Kidney (tissue), 14 donors: ENCODE results near the gene JOSD2. TPM values are rescaled to one million over a fixed set of nuclear protein-coding genes. Genes with fewer than 3 reads are reported as not detected.

ENCODE experiments used
- DNase-seq, 5 donors: peaks; one replicate each; pipeline ENCODE4 v3.0.0-alpha.2; 2013 to 2020
- FAIRE-seq: peaks from 2 replicates; lab custom pipeline; 2012; peaks lifted over from hg19 to GRCh38; lab: Jason Lieb, UNC
- H3K27ac ChIP-seq, 2 donors: one replicate each; pipeline ENCODE4 v1.7.0; 2013; ENCODE audit warnings: low read depth in 2 of 2, low read length in 2 of 2, inconsistent platforms in 1 of 2
- H3K27me3 ChIP-seq: one replicate; pipeline ENCODE4 v1.7.1; 2013; ENCODE audit warnings: low read length, inconsistent platforms; ENCODE audit not compliant: control insufficient read depth, insufficient read depth
- H3K36me3 ChIP-seq, 3 donors: one replicate each; pipeline versions ENCODE4 v1.7.0 to v1.7.1; 2013; ENCODE audit warnings: low read length in 3 of 3, control low read depth in 1 of 3, inconsistent platforms in 1 of 3; ENCODE audit not compliant: insufficient read depth in 3 of 3, control insufficient read depth in 2 of 3
- H3K4me1 ChIP-seq, 3 donors: one replicate each; pipeline versions ENCODE4 v1.7.0 to v1.7.1; 2013; ENCODE audit warnings: low read length in 3 of 3, inconsistent platforms in 1 of 3, low read depth in 1 of 3; ENCODE audit not compliant: control insufficient read depth in 2 of 3, insufficient read depth in 2 of 3
- H3K4me3 ChIP-seq, 3 donors: one replicate each; pipeline versions ENCODE4 v1.7.0 to v1.8.1; 2013; ENCODE audit warnings: low read length in 3 of 3, control low read depth in 1 of 3, inconsistent platforms in 1 of 3
- H3K9ac ChIP-seq, 3 donors: one replicate each; pipeline versions ENCODE4 v1.7.0 to v1.7.1; 2013; ENCODE audit warnings: low read length in 3 of 3, control low read depth in 1 of 3, inconsistent platforms in 1 of 3
- H3K9me3 ChIP-seq, 3 donors: one replicate each; pipeline versions ENCODE4 v1.7.0 to v1.7.1; 2013; ENCODE audit warnings: low read length in 3 of 3, control low read depth in 1 of 3, inconsistent platforms in 1 of 3; ENCODE audit not compliant: control insufficient read depth in 2 of 3, insufficient read depth in 1 of 3
- intact Hi-C: fragments of 100-400 bp; cut with DNase I; formaldehyde crosslinking; loops from one replicate; pipeline ENCODE4 v1.11.1; 2022
- polyA plus RNA-seq: library from polyadenylated mRNA; stranded (reverse); fragments of 350-450 nt; fragmentation: Illumina TruSeq; extraction: RNeasy Lipid Tissue Mini Kit (QIAGEN cat#74804); gene quantifications from one replicate; pipeline ENCODE4 v1.2.3, GENCODE V29; 2014; ENCODE audit warnings: low read depth, low replicate concordance; ENCODE audit not compliant: insufficient read depth
- total RNA-seq: library from RNA; stranded (reverse); fragmentation: NEBNext Ultra II Directional; extraction: Animal tissue kit (Norgen Biotek cat#: 25700); gene quantifications from one replicate; pipeline ENCODE4 v1.2.1, GENCODE V29; 2021
- TF ChIP-seq, protein P1 (sequence below): IDR thresholded peaks from 3 replicates; pipeline ENCODE4 v1.5.1; 2012; ENCODE audit warnings: mild to moderate bottlenecking, moderate library complexity, borderline replicate concordance; ENCODE audit not compliant: insufficient read depth; ENCODE audit errors: extremely low read depth
- donor health status: control.
- donor health status: control.
- donor health status: control.
- donor health status: control.
- donor health status: control.
- donor health status: DM: yes; HTN: yes; CAD: no.
- donor health status: Normal renal cell carcinoma (clear cell type).

Gene JOSD2
- total and polyA plus RNA-seq, 2 donors from 2014 or later, result 31.7 to 73.7 TPM

DNA sequence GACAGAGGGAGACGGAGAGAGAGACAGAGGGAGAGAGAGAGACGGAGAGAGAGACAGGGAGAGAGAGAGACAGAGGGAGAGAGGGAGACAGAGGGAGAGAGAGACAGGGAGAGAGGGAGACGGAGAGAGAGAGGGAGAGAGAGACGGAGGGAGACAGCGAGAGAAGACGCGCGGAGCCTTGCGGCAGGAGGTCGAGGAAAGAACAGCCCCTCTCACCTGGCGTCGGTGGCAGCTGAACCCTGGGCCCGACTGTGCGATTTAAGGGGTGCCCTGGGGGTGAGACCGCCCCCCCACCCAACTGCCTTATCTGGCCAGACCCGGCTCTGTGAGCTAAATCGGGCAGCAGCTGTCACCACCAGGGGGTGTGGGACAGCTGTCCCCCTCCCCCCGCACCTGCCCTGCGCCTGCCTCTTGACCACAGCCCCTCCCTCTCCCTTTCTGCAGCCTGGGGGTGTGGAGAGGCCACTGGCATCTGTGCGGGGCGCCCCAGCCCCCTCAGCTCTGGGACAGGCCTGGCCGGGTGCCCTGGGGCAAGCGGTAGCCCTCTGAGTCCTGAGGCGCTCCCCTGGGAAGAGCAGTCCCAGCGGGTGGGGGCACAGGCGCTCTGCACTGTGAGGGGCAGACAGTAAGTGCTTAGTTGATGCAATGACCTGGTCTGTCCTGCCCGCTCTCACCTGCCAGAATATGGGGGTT is 10.8 kb downstream of the JOSD2 start:
- H3K9me3 ChIP-seq, result no peaks in the 10 kb centered on the region
- H3K4me3 ChIP-seq, result no peak overlapping the region
- H3K36me3 ChIP-seq, result no peaks in the 10 kb centered on the region
- no peak for FAIRE-seq
- DNase-seq, result peak in 3 of 5 donors; percentile 34 to 62 (median 59)
- no peaks in the 10 kb centered on the region for H3K4me1 ChIP-seq
- intact Hi-C loops, result no loop called here
- TF ChIP-seq, protein P1, sequence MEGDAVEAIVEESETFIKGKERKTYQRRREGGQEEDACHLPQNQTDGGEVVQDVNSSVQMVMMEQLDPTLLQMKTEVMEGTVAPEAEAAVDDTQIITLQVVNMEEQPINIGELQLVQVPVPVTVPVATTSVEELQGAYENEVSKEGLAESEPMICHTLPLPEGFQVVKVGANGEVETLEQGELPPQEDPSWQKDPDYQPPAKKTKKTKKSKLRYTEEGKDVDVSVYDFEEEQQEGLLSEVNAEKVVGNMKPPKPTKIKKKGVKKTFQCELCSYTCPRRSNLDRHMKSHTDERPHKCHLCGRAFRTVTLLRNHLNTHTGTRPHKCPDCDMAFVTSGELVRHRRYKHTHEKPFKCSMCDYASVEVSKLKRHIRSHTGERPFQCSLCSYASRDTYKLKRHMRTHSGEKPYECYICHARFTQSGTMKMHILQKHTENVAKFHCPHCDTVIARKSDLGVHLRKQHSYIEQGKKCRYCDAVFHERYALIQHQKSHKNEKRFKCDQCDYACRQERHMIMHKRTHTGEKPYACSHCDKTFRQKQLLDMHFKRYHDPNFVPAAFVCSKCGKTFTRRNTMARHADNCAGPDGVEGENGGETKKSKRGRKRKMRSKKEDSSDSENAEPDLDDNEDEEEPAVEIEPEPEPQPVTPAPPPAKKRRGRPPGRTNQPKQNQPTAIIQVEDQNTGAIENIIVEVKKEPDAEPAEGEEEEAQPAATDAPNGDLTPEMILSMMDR, result no peak
- H3K27me3 ChIP-seq, result peaks cover 8% of the 10 kb centered on the region
- no peak overlapping the region for H3K27ac ChIP-seq
- H3K9ac ChIP-seq, result no peak overlapping the region

DNA sequence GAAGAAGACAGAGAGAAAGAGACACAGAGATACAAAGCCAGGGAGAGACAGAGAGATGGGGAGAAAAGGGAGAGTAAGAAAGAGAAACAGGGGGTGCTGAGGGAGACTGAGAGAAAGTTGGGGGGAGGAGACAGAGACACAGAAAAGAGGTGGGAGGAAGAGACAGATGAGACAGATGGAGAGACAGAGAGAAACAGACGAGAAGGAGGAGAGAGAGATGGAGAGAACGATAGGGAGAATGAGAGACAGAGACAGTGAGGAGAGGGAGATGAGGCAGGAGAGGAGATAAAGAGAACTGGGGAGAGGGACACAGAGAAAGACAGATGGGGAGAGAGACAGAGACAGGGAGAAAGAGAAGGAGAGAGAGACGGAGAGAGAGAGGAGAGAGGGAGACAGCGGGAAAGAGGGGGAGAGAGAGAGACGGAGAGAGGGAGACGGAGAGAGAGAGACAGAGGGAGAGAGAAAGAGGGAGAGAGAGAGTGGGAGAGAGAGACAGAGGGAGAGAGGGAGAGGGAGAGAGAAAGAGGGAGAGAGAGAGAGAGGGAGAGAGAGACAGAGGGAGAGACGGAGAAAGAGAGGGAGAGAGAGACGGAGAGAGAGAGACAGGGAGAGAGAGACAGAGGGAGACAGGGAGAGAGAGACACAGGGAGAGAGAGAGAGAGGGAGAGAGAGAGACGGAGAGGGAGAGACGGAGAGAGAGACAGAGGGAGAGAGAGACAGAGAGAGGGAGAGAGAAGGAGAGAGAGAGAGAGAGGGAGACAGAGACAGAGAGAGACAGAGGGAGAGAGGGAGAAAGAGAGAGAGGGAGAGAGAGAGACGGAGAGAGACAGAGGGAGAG is 12.6 kb downstream of the JOSD2 start:
- intact Hi-C loops, result no loop called here
- Histone ChIP-seq H3K9ac (no peak overlapping the region), H3K27me3 (peaks cover 8% of the 10 kb centered on the region), H3K4me1 (no peaks in the 10 kb centered on the region), H3K4me3 (no peak overlapping the region), H3K36me3 (no peaks in the 10 kb centered on the region), H3K9me3 (no peaks in the 10 kb centered on the region), H3K27ac (no peak overlapping the region)
- DNase-seq (no peak), FAIRE-seq (no peak)
- TF ChIP-seq, protein P1, result no peak

DNA sequence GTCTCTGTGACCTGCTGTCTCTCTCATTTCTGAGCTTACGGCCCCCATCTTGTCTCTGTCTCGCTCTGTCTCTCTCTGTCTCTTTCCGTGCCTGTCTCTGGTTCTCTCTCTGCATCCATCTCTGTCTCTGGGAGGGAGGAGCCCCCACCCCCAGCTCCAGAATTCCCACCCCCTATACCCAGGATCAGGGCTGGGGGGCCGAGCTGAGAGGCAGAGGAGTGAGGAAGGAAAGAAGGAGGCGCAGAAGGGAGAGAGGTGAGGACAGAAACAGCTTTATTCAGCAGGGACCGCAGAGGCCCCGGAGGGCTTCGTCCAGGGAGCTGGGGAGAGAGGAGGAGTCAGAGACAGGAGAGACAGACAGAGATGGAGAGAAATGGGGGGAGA is 14.0 kb downstream of the JOSD2 start:
- FAIRE-seq, result no peak

More for the DNA sequence above, 14.0 kb downstream of the JOSD2 start:
- intact Hi-C loops, result no loop called here
- Histone ChIP-seq H3K4me1 (no peaks in the 10 kb centered on the region), H3K27me3 (peaks cover 8% of the 10 kb centered on the region), H3K9ac (no peak overlapping the region), H3K4me3 (no peak overlapping the region), H3K9me3 (no peaks in the 10 kb centered on the region), H3K27ac (no peak overlapping the region), H3K36me3 (no peaks in the 10 kb centered on the region)
- DNase-seq, result peak in 1 of 5 donors; percentile 42
- TF ChIP-seq, protein P1, result no peak
